Prostate gland (tissue), 2 donors: Measurements from ENCODE around the gene SMURF2.

Source experiments
- CTCF ChIP-seq, 4 experiments: fragments of 200-600 bp in 2 of 4; fragments of 450-650 bp in 2 of 4; sonication (generic) in 2 of 4; IDR thresholded peaks; 1 replicate in 3 of 4; 2 replicates in 1 of 4; pipeline ENCODE4 v1.5.1; 2016 to 2019; ENCODE audit warnings: antibody characterized with exemption in 4 of 4, mild to moderate bottlenecking in 2 of 4, moderate library complexity in 2 of 4
- POLR2A ChIP-seq: fragments of 450-650 bp; IDR thresholded peaks from one replicate; pipeline ENCODE4 v1.6.1; 2016; ENCODE audit warnings: antibody characterized with exemption, mild to moderate bottlenecking
- POLR2AphosphoS5 ChIP-seq: sonication (generic); formaldehyde crosslinking; IDR thresholded peaks from one replicate; pipeline ENCODE4 v1.6.1; 2017; ENCODE audit warnings: antibody characterized with exemption

GRCh38 chr17:64529221-64529620 lies 132.9 kb downstream of the SMURF2 start:
- TF ChIP-seq CTCF (IDR thresholded peaks at IDR 0.05) (no peak), POLR2A (no peak), POLR2AphosphoS5 (no peak)
